HTERT RPE-1 (cell line): ENCODE data around the gene AGRP.
"Not testable (repeated sequence)": the region's sequence is repeated elsewhere in the genome, so short reads cannot be mapped to it uniquely, and the experiment has no call there.

Experiments
- in situ Hi-C: fragments of 300-500 bp; cut with MboI; formaldehyde crosslinking; loops from 4 replicates; pipeline ENCODE4 v1.14.3; 2020; ENCODE audit warnings: low sequenced_read_pairs

AGRP gene

DNA sequence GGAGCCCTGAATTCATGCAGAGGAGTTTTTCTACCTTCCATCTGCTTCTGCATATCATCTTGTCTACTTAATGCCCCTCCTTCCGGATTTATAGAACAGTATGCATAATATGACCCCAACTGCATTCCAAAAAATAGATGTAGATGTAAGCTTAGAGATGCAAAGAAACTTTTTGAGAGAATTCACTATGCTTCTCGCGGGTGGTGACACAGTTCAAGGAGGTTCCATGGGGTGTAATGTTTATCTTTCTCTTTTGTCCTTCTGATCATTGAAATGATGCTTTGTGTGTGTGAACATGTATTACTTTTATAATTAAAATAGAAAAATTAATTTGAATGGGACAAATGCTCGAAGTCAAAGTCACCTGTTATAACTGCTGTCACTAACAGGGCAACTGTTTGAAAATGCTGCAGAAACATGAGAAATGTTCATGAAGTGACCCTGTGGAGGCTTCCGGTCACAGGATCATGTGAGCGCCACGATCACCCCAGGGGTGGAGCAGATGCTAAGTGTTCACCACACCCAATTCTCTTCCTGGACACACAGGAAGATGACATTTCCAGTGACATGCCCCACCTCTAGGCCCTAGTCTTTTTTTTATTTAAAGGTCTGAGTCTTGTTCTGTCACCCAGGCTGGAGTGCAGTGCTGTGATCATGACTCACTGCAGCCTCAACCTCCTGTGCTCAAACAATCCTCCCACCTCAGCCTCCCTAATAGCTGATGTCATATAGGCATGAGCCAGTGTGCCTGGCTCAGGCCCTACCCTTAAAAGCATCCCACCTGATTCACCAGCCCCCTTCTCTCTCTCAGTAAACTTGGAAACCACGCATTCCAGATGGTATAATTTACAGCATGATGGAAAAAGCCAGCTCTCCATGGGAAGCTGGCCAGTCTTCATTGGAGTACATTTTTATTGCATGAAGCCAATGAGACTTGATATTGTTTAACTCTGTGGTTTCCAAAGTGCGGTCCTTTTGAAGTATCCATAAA is 21.0 kb upstream of the AGRP start:
- in situ Hi-C loops: no loop called here

DNA sequence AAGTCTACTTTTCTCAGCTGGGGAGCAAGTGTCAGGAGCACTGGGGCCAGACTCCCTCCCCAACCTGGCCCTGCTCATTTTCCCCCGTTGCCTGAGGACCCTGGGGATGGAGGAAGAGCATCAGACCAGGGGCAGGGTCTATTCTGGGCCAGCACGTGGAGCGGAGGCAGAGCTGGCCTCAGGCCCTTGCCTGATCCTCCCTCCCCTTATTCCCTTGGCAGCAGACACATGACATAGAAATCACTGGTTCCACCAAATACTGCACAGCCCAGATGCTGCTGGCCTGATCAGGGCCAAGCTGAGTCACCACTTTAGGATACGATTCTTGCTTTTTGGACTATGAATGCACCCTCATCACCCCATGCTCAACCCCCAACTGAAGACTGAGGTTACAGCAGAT is 15.8 kb upstream of the AGRP start:
- in situ Hi-C loops: no loop called here

DNA sequence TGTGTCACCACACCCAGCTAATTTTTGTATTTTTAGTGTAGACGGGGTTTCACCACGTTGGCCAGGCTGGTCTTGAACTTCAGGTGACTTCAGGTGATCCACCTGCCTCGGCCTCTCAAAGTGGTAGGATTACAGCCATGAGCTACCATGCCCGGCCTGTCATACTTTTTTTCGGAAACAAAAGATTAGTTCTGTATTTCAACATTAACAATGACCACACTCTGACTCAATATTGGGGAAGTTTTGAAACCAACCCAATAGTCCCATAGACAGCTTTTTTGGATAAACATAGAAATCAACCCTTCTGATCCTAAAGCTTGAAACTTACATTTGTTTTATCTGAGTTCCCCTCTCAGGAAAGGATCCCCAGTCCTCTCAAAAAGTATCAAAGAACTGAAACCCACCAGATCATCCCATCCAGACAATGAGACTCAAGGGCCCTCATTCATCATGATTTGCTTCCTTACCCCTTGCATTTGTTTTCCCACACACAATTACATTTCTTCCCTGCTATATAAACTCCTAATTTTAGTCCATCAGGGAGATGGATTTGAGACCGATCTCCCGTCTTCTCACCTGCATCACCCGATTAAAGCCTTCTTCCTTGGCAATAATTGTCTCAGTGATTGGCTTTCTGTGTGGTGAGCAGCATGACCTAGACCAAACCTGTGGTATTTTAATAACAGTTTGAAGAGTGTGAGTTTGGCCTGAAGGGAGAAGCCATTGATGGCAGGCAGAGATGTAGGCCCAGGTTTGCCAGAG is 7.2 kb upstream of the AGRP start:
- in situ Hi-C loops: no loop called here

DNA sequence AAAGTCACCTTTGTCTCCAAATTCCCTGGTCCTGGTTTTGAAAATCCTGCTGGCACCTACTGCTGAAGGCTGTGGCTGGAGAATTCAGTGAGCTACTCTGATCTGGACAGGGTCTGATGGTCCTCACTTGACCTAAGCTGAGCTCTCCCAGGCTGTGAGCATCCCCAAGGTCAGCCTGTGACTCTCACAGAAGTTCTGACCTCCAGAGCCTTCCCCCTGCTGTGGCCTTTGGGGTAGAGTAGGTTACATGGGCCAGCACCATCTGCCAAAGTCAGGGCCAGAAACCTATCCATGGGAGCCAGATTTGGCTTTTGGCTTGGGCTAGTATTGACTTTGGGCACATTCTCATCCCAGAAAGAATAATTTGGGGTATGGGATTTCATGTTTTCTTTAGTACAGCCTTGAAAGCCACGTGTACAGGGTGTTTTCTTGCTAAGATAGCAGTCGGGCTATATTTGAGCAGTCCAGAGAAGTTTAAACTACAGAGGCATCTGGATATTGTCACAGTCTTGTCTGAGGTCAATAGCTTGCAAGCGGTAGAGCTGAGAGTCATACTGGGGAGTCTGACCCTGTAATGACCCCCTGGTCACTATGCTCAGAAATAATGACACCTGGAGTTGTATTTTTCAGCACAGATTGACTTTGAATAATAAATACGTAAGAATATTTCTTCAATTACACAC is 6.2 kb upstream of the AGRP start:
- in situ Hi-C loops: no loop called here

DNA sequence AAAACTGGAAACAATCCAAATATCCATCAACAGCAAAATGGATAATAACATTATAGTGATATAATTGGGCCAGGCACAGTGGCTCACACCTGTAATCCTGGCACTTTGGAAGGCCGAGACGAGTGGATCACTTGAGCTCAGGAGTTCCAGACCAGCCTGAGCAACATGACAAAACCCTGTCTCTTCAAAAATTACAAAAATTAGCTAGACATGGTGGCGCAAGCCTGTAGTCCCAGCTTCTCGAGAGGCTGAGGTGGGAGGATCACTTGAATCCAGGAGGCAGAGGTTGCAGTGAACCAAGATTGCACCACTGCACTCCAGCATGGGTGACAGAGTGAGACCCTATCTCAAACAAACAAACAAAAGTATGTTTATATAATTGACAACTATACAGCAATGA is 4.2 kb upstream of the AGRP start:
- in situ Hi-C loops: not testable (repeated sequence)

DNA sequence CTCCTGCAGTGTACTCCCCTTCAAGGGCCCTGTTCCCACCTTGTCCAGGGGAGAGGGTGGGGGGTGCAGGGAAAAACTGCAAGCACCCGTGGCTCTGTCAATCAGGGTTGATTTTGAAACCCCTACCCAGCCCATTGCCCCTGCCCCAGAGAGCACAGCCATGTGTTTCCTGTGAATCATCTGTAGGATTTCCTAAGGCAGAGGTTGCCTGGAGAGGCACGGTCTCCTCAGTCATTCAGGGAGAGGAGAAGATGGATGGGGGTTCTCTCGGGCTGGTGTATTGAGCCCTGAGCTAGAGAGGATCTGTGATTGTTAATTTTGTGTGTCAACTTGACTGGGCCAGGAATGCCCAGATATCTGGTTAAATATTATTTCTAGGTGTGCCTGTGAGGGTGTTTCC is 3.5 kb upstream of the AGRP start:
- in situ Hi-C loops: no loop called here

DNA sequence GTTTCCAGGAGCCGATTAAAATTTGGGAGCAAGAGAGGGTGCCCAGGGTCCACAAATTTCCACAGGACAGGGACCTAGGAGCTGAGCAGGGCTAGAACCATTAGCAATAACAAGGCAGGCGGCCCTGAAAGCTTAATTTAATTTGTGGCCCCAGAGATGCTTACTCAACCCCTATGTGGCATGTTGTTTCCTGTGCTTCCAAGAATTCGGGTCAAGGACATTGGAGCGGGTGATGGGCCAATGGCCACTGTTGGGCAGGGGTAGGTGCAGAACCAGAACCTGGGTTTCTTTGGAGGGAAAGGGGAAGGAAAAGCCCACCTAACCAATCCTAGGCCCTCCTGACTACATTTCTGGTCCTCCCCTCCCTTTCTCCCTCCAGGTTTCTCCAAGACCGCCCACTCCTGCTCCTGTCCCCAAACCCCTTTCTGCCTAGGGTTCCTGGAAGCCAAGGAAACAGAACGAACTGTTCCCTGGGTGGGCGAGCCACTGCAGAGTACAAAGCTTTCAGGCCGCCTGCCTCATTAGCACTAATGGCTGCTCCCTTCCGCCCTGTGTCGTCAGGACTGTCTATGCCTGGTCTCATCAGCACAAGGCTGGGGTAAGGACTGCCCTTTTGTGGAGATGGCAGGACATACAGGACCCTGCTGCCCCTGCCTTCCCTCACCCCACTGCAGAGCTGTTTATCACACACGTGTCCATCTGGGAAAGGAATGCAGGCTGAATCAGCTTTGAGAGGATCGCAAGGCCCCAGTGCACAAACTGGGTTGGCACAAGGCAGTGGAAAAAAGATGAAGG is 581 bp upstream of the AGRP start:
- in situ Hi-C loops: no loop called here

DNA sequence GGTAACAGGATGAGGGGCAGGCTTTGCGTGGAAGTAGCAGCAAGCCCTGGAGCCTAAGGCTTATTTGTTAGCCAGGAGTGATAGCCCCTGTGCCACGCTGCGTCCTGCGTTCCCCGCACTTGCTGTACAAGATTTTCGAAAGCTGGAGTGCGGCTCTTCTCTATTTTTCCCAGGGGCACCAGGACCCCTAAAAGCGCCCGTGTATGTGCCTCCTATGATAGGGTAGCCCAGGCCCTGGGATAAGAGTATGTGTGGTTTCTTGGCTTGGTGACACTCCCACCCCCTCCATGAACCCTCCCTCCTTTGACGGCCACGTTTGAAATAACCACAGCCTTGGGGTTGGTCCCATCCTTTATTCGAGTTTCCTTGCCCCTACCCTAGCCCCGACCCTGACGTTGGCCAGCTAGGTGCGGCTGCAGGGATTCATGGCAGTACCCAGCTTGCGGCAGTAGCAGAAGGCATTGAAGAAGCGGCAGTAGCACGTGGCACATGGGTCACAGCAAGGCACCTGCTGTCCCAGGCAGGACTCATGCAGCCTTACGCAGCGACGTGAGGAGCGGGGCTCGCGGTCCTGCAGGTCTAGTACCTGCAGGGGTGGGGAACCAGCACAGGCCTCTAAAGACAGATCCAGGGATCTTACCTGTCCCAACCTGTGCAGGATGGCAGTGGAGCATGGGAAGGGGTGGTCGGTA is 968 bp downstream of the AGRP start:
- in situ Hi-C loops: no loop called here

DNA sequence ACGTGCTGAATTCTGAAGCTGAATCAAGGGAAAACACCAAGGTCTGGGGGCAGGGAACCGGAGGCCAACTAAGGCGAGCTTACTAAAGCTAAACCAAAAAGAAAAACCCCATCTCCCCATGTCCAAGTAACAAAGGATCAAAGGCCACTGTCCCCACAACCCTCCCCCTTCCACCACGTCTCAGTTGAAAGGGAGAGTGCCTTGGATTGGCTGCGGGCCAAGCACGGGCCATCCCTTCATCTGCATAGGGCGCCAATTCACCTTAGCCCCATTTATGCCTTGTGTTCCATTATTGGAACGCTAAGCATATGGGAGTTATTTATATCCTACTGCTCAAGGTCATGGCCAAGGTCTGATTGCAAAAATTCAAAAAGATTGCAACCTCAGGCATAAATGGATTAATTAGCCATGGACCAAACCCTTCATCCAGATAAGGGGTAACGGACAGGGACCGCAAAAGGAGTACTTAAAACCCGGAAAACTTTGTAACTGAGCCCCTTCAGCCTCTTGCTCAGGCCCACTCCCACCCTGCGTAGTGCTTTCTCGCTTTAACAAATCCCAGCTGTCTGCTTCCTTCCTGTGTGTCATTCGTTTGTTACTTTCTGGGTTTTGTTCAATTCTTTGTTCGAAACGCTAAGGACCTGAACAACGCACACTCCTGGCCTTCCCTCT is 1.6 kb downstream of the AGRP start:
- in situ Hi-C loops: no loop called here

DNA sequence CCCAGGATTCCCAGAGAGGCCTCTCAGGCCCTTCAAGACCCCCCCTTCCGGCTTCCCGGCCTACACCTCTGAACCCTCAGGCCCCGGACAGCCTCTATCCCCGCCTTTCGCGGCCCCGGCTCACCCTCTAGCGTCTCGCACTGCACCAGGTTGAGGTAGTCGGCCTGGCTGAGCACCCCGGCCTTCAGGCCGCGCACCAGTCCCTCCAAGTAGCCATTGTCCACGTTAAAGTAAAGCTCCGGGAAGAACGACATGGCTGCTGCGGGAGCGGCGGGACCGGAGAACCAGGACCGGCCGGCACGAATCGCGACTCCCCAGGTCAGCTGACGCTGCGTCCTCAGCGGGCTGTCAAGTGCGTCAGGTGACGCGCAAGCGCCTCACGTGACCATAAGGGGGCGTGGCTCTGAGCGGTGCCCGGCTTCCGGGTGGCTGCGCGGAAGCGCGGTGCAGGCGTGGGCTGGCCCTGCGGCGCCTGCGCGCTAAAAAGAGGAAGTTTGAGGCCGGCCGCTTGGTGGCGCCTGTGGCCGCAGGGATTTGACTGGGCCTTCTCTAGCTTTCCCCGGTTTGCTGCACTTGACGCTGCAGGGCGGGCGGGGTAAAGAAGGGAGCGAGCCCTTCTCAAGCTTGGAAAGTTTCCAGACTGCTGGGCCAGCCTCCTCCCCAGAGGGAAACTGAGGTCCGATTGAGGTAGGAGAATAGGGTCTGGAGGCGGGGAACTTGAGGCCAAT is 2.4 kb downstream of the AGRP start, which contains the start of gene ATP6V0D1:
Gene ATP6V0D1 (minus strand): TSS at position 325 of the 728 bp plus-strand sequence. CDS start 71 bp downstream, at position 254.
- in situ Hi-C loops: no loop called here

DNA sequence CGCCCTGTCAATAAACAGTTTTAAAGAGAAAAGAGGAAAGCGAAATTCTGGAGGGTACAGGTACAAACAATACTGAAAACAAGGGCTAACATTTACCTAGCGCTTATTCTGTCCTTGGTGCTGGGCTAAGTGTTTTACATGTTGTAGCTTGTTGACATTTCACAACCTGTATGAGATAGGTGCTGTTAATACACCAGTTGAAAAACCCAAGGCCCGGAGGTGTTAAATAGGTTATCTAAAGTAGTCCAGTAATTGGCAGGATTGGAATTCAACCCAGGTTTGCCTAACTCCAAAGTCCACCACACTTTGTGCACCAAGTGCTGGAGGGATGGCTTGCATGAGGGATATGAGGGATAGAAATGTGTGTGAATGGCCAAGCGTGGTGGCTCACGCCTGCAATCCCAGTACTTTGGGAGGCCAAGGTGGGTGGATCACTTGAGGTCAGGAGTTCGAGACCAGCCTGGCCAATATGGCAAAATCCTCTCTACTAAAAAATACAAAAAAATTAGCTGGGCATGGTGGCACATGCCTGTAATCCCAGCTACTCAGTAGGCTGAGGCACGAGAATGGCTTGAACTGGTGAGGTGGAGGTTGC is 5.3 kb downstream of the AGRP start:
- in situ Hi-C loops: no loop called here

DNA sequence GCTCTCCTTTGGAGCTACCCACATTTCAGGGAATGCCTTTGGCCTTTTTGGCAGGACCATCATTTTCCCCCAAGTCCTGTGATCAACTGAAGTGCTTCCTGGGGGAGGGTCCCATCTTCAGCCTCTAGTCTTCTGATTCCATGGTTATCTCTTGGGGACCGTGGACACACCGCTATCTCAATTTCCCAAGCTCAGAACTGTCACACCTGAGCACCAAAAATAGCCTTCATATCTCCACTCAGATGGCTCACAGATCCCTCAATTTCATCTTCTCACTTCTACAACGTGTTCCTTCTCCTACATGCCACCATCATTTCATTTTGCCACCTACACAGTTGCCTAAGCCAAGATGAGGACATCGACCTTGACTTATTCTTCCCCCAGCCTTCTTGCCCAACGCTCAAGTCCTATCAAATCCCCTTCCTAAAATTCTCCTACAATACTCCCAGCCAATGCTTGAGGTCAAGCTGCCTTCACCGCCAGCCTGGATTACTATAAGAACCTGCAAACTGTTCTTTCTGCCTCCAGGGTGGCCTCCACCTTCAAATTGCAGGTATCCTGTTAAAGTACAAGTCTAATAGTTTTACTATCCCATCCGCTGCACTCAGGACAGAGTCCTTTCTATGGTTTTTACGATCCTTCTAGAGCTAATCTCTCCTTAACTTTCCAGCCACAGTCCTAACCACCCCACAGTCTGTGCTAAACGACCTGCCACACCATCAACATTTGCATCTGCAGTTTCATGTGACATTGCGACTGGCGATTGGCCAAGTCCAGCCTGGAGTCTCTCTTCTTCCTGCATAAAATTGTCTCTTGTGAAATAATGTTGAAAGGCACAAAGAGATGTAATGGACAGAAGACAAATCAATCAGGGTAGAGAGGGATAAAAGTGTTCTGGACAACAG is 8.5 kb downstream of the AGRP start:
- in situ Hi-C loops: no loop called here

DNA sequence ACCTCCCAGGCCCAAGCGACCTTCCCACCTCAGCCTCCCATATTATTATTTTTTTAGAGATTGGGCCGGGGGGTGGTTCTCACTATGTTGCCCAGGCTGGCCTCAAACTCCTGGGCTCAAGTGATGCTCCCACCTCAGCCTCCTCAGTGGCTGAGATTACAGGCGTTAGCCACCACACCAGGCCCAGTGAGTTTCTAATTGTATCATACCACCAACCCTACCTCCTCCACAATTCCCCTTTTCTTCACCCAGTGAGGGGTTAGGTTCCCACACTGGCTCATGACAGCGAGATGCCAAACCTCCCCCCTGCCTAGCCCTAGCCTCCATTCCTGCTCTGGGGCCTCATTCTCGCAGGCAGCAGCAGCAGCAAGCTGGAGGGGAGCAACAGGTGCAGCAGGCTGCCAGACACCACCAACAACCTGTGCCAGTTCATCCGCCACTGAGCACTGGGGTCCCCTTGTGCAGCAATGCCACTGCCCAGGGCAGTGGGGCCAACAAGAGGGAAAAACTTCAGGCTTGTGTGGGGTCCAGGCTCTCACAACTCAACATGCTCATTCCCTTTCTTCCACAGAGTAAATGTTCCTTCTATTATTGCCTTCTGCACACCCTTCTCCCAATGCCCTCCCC is 11.5 kb downstream of the AGRP start:
- in situ Hi-C loops: no loop called here

DNA sequence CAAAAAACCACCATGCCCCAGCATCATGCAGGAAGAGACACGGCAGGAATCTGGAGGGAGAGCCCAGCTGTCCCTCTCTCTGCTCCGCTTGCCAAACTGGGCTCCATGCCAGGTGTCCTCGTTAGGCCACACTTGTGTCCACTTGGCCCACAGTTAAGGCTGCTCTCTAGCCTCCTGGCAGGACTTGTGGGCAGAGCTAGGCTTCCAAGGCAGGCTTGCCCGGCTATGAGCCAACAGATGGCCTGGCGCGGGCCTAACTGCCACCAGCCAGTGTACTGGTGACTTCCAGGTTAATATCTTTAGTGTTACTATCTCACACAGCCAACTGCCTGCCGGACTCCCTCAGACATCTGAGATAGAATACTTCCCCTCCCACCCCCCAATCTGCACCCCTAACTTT is 13.0 kb downstream of the AGRP start:
- in situ Hi-C loops: no loop called here

DNA sequence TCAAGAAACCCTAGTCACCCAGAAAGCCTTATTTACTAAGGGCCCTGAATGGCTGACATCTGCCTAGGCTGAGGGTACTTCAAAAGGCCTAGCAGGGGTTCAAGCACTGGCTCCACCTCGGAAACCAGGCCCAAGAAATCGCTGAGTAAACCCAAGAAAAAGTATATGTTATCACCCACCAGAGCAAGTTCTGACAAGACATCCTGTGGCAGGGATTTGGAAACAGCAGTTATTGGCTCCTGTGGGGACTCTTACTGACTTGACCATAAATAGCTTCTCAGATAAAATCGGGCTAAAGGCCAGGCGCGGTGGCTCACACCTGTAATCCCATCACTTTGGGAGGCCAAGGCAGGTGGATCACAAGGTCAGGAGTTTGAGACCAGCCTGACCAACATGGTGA is 14.6 kb downstream of the AGRP start:
- in situ Hi-C loops: no loop called here

DNA sequence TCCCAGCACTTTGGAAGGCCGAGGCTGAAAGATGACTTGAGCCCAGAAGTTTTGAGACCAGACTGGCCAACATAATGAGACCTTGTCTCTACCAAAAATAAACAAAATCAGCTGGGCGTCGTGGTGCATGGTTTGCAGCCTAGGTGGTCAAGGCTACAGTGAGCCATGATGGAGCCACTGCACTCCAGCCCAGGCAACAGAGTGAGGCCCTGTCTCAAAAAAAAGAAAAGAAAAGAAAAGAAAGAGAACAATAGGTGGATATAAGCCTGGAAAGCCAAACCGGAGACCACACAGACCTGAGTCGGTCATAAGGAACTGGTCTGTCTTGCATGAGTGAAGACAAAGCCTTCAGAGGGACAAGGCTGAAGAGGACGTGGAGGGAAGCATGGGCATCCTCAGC is 16.8 kb downstream of the AGRP start:
- in situ Hi-C loops: no loop called here

DNA sequence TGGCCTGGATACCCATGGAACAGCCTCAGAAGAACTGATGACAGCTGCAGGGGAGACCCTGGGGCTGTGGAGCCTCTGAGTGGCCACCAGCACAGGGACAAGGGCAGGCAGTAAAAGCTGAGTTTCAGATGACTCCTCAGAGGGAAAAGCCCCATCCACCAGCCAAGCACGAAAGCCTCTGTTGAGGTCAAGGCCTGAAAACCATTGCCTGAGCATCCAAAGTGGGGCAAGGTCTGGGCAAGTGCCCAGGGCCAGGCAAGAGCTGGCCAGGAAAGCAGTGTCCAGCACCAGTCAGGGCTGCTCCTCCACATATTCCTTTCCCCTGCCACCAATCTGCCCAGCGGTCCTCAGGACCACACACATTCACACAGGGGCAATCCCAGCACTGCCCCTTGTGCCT is 18.8 kb downstream of the AGRP start:
- in situ Hi-C loops: no loop called here
